ENCODE data around the gene HCAR1. TPM values are rescaled to one million over a fixed set of nuclear protein-coding genes. Genes with fewer than 3 reads are reported as not detected.

Gene HCAR1
- polyA plus RNA-seq, 1 of the 3 experiments (the other 2 are of a cell fraction) = not detected

DNA sequence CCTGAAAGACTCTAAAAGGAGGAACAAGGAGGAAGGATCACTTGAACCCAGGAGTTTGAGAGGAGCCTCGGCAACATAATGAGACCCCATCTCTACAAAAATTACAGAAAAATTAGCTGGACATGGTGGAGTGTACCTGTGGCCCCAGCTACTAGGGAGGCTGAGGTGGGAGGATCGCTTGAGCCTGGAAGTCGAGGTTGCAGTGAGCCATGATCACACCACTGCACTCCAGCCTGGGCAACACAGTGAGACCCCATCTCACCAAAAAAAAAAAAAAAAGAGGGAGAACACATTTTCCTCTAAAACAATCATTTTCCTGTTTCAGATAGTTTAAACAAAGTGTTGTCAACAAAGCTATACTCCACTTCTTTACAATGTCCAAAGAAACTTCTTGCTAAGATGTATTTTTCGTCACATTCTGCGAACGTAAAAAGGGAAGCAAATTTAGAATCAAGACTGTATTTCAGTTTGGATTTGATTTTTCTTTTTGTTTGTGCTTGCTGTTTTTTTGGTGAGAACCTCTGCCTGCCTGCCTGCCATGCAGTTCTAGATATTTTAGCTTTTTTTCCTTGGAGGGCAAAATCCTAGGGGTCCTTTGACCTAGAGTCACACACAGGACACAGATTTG lies 5.1 kb downstream of the HCAR1 start:
- Histone ChIP-seq H3K36me3 (replicated peaks in 1 of 2; ENCODE audit: control insufficient read depth in 1 of 2, insufficient read depth in 2 of 2, low read length in 1 of 2) (no peaks in the 10 kb centered on the region), H4K20me1 (ENCODE audit: insufficient read depth) (no peaks in the 10 kb centered on the region), H2AFZ (ENCODE audit: low read depth) (no peak overlapping the region; the same call in 1 of the 2 replicates), H3K79me2 (ENCODE audit: insufficient read depth) (no peaks in the 10 kb centered on the region), H3K4me3 (ENCODE audit: low read depth in 2 of 2, low read length in 1 of 2) (no peak overlapping the region), H3K9me3 (no peaks in the 10 kb centered on the region), H3K4me1 (ENCODE audit: control insufficient read depth in 1 of 2, insufficient read depth in 2 of 2, low read depth in 1 of 2, low read length in 1 of 2) (no peaks in the 10 kb centered on the region), H3F3A (replicated peaks; ENCODE audit: insufficient read depth) (no peaks in the 10 kb centered on the region), H3K27ac (ENCODE audit: low read depth in 2 of 2, low read length in 1 of 2) (no peak overlapping the region), H3K4me2 (peak overlapping the region; percentile 38; the same call in 1 of the 2 replicates), H3K9ac (peak overlapping the region; percentile 42; the same call in 1 of the 2 replicates), H3K9me2 (no peaks in the 10 kb centered on the region), H3K27me3 (ENCODE audit: insufficient read depth) (no peaks in the 10 kb centered on the region)
- no peak for DNase-seq
- TF ChIP-seq NRF1 (IDR thresholded peaks at IDR 0.05; ENCODE audit: low read depth, low read length) (no peak), USF2 (IDR thresholded peaks at IDR 0.05; ENCODE audit: borderline replicate concordance, low read depth, low read length) (no peak), MXI1 (IDR thresholded peaks at IDR 0.05; ENCODE audit: low read depth, low read length) (no peak), IRF3 (IDR thresholded peaks at IDR 0.05; ENCODE audit: low read depth, low read length) (no peak), SIN3A (IDR thresholded peaks at IDR 0.05; ENCODE audit: borderline replicate concordance, low read depth, low read length) (no peak), ZBTB33 (IDR thresholded peaks at IDR 0.05; ENCODE audit: borderline replicate concordance, low read depth) (no peak), SMC3 (IDR thresholded peaks at IDR 0.05; ENCODE audit: low read depth, low read length) (no peak), MAX (IDR thresholded peaks at IDR 0.05; ENCODE audit: low read depth) (no peak), POLR2AphosphoS5 (IDR thresholded peaks at IDR 0.05; ENCODE audit: low read depth, low read length) (no peak), FOSL2 (IDR thresholded peaks at IDR 0.05; ENCODE audit: borderline replicate concordance, low read depth) (no peak), MEF2A (IDR thresholded peaks at IDR 0.05; ENCODE audit: borderline replicate concordance, low read depth) (no peak), GATA2 (CRISPR knock-in tag; IDR thresholded peaks at IDR 0.05) (no peak), FOXM1 (IDR thresholded peaks at IDR 0.05; ENCODE audit: low read depth) (no peak), RFX5 (IDR thresholded peaks at IDR 0.05; ENCODE audit: low read length) (no peak), NFIC (IDR thresholded peaks at IDR 0.05; ENCODE audit: borderline replicate concordance) (no peak), TAF1 (IDR thresholded peaks at IDR 0.05; ENCODE audit: borderline replicate concordance, low read depth, low read length) (no peak)
- TF ChIP-seq, protein P1, sequence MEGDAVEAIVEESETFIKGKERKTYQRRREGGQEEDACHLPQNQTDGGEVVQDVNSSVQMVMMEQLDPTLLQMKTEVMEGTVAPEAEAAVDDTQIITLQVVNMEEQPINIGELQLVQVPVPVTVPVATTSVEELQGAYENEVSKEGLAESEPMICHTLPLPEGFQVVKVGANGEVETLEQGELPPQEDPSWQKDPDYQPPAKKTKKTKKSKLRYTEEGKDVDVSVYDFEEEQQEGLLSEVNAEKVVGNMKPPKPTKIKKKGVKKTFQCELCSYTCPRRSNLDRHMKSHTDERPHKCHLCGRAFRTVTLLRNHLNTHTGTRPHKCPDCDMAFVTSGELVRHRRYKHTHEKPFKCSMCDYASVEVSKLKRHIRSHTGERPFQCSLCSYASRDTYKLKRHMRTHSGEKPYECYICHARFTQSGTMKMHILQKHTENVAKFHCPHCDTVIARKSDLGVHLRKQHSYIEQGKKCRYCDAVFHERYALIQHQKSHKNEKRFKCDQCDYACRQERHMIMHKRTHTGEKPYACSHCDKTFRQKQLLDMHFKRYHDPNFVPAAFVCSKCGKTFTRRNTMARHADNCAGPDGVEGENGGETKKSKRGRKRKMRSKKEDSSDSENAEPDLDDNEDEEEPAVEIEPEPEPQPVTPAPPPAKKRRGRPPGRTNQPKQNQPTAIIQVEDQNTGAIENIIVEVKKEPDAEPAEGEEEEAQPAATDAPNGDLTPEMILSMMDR (IDR thresholded peaks at IDR 0.05) = no peak
- TF ChIP-seq, protein P2, sequence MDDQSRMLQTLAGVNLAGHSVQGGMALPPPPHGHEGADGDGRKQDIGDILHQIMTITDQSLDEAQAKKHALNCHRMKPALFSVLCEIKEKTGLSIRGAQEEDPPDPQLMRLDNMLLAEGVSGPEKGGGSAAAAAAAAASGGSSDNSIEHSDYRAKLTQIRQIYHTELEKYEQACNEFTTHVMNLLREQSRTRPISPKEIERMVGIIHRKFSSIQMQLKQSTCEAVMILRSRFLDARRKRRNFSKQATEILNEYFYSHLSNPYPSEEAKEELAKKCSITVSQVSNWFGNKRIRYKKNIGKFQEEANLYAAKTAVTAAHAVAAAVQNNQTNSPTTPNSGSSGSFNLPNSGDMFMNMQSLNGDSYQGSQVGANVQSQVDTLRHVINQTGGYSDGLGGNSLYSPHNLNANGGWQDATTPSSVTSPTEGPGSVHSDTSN (IDR thresholded peaks at IDR 0.05) = no peak
- POLR2A ChIA-PET = no interaction called here
- CTCF ChIA-PET = interaction anchor here (0.9 kb wide), 1 partner anchor 84 kb away, joined by 3 read pairs; no protein-coding TSS in a partner anchor
- WGBS (ENCODE audit: low lambda C conversion rate) = 83% methylated on average over 6 of the region's 6 CpGs
